Right lobe of liver (tissue), 6 donors: ENCODE measurements around the gene GPR39. TPM values are rescaled to one million over a fixed set of nuclear protein-coding genes. Genes with fewer than 3 reads are reported as not detected.

Experiments used
- ATAC-seq, 4 donors: fragments of 200-7000 bp; cut with Tn5 transposase; one replicate each; pipeline ENCODE4 v1.9.1; 2020; ENCODE audit warnings: mild to moderate bottlenecking in 4 of 4, moderate library complexity in 4 of 4
- DNase-seq, 3 donors: peaks; one replicate each; pipeline ENCODE4 v3.0.0-alpha.2; 2020
- H3K27ac ChIP-seq, 3 donors: fragments of 200-600 bp; one replicate each; pipeline ENCODE4 v1.8.0; 2022
- H3K27me3 ChIP-seq, 2 donors: fragments of 200-600 bp; one replicate each; pipeline ENCODE4 v1.8.0; 2022
- H3K36me3 ChIP-seq, 4 donors: fragments of 200-600 bp; sonication (generic) in 1 of 4; one replicate each; pipeline versions ENCODE4 v1.5.1 to v1.8.0; 2017 to 2022; ENCODE audit warnings: control low read depth in 1 of 4
- H3K4me1 ChIP-seq, 4 donors: fragments of 200-600 bp; sonication (generic) in 1 of 4; one replicate each; pipeline versions ENCODE4 v1.5.1 to v1.8.0; 2017 to 2022; ENCODE audit warnings: control low read depth in 1 of 4
- H3K4me3 ChIP-seq, 3 donors: fragments of 200-600 bp; one replicate each; pipeline ENCODE4 v1.8.0; 2022
- H3K9me3 ChIP-seq, 4 donors: fragments of 200-600 bp; sonication (generic) in 1 of 4; one replicate each; pipeline versions ENCODE4 v1.5.1 to v1.8.0; 2017 to 2022; ENCODE audit warnings: control low read depth in 1 of 4
- POLR2A ChIP-seq: fragments of 450-650 bp; IDR thresholded peaks from one replicate; pipeline ENCODE4 v1.6.1; 2017; ENCODE audit warnings: antibody characterized with exemption, mild to moderate bottlenecking
- WGBS: methylation state at CpG from one replicate; pipeline ENCODE4 v1.1.6; 2018; ENCODE audit warnings: low coverage, low lambda C conversion rate; ENCODE audit not compliant: insufficient coverage; ENCODE audit errors: missing lambda C conversion rate; 5-methylcytosine and 5-hydroxymethylcytosine counted together
- intact Hi-C, 2 donors: fragments of 100-400 bp; cut with DNase I; formaldehyde crosslinking; loops; one replicate each; pipeline versions ENCODE4 v1.11.2 to v1.14.1; 2022
- total RNA-seq, 6 experiments: library from RNA; depleted of rRNA in 2 of 6; stranded (reverse); fragments of >200 nt in 2 of 6; fragmentation: NEBNext Ultra II Directional in 3 of 6; extraction: Animal tissue kit (Norgen Biotek cat#: 25700) in 3 of 6; gene quantifications; one replicate each; pipeline versions ENCODE4 v1.1.0 to v1.2.4, GENCODE V29; 2016 to 2023
- TF ChIP-seq, protein P1 (sequence below), 4 donors: fragments of 200-600 bp in 3 of 4; fragments of 450-650 bp in 1 of 4; IDR thresholded peaks; one replicate each; pipeline versions ENCODE4 v1.5.1 to v1.8.0; 2016 to 2022; ENCODE audit warnings: antibody characterized with exemption in 4 of 4, mild to moderate bottlenecking in 2 of 4
- donor health status: DM: no; HTN: yes; CAD: no.
- donor health status: DM: no; HTN: no; CAD: no.
- donor health status: DM: no; HTN: no; CAD: no.
- donor health status: DM: no; HTN: yes; CAD: no.
- donor health status: DM: no; HTN: yes; CAD: no.

GPR39 gene
- total RNA-seq, 6 experiments from 2014 or later = 3.6 to 9.1 (median 6.0) TPM

DNA sequence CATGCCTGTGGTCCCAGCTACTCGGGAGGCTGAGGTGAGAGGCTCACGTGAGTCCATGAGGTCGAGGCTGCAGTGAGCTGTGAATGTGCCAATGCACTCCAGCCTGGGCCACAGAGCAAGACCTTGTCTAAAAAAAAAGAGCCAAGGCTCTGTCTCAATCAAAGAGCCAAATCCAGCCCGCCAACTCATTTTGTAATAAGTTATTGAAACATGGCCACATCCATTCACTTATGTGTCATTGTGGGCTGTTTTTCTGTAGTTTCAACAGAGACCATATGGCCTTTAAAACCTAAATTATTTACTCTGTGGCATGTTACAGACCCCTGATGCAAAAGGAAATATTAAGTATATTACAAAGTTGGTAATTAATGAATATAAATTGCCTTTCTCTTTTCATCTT lies 60.8 kb downstream of the GPR39 start:
- no CpG with 5 or more reads among the region's 4 CpGs for WGBS
- no peaks in the 10 kb centered on the region for H3K9me3 ChIP-seq
- no peak overlapping the region for H3K27ac ChIP-seq
- no peak for ATAC-seq
- no peaks in the 10 kb centered on the region for H3K36me3 ChIP-seq
- no peak for DNase-seq
- no peaks in the 10 kb centered on the region for H3K4me1 ChIP-seq
- H3K27me3 ChIP-seq = no peaks in the 10 kb centered on the region
- intact Hi-C loops = no loop called here
- H3K4me3 ChIP-seq = no peak overlapping the region
- TF ChIP-seq POLR2A = no peak
- TF ChIP-seq, protein P1, sequence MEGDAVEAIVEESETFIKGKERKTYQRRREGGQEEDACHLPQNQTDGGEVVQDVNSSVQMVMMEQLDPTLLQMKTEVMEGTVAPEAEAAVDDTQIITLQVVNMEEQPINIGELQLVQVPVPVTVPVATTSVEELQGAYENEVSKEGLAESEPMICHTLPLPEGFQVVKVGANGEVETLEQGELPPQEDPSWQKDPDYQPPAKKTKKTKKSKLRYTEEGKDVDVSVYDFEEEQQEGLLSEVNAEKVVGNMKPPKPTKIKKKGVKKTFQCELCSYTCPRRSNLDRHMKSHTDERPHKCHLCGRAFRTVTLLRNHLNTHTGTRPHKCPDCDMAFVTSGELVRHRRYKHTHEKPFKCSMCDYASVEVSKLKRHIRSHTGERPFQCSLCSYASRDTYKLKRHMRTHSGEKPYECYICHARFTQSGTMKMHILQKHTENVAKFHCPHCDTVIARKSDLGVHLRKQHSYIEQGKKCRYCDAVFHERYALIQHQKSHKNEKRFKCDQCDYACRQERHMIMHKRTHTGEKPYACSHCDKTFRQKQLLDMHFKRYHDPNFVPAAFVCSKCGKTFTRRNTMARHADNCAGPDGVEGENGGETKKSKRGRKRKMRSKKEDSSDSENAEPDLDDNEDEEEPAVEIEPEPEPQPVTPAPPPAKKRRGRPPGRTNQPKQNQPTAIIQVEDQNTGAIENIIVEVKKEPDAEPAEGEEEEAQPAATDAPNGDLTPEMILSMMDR (IDR thresholded peaks at IDR 0.05) = no peak

DNA sequence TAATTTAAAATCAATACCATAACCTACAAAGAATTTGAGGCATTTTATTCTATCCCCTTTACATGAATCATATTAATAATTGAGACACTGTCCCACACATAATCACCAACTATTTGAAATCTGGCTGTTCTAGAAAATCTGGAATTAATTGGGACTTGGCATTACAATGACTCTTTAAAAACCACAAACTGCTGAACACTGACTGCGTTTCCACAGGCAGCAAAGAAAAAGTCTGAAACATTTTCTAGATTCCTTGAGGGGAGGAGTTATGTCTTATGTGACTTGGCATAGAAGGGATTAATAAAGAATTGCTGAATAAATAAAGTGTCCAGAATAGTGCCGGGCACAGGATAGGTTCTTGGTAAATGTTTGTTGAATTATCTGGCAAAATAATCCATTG lies 61.4 kb downstream of the GPR39 start:
- intact Hi-C loops = no loop called here
- ATAC-seq (no peak), DNase-seq (no peak)
- H3K36me3 ChIP-seq = no peaks in the 10 kb centered on the region
- TF ChIP-seq POLR2A = no peak
- TF ChIP-seq, protein P1 (IDR thresholded peaks at IDR 0.05) = no peak
- H3K27me3 ChIP-seq = no peaks in the 10 kb centered on the region
- no peaks in the 10 kb centered on the region for H3K4me1 ChIP-seq
- 43% methylated on average over 2 of the region's 2 CpGs for WGBS
- no peak overlapping the region for H3K27ac ChIP-seq
- H3K4me3 ChIP-seq = no peak overlapping the region
- no peaks in the 10 kb centered on the region for H3K9me3 ChIP-seq

DNA sequence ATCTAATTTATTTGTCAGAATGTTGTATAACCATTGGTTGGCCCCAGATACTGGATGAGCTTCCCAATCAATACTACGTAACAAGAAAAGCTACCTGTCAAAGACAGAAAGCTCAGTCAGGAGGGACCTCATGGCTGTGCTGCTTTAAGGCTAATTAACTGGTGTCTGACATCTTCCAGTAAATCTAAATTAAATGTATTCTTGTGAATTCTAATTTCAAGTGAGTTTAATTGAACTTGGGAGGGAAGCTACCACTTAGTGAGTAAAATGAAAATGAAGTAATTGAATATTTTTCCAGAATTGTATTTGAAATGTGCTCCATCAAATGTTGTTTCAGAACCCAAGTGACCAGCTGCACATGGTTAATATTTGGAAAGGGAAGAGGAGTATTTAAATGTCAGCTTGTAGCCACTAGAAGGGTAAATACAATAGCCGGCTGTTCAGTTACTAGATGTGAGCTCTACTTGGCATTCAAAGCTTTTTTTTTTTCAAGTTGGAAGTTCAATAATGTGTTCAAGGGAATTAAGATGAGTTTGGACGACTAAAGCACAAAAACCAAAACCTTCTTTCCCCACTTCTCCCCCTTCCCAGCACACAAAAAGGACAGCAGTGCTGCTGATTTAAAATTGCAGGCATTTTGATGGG lies 62.0 kb downstream of the GPR39 start:
- TF ChIP-seq, protein P1 (IDR thresholded peaks at IDR 0.05) = no peak
- TF ChIP-seq POLR2A = no peak
- 58% methylated on average over 3 of the region's 3 CpGs for WGBS
- Histone ChIP-seq H3K27ac (no peak overlapping the region), H3K9me3 (no peaks in the 10 kb centered on the region), H3K4me1 (no peaks in the 10 kb centered on the region), H3K27me3 (no peaks in the 10 kb centered on the region), H3K4me3 (no peak overlapping the region), H3K36me3 (no peaks in the 10 kb centered on the region)
- DNase-seq (no peak), ATAC-seq (no peak)
- intact Hi-C loops = no loop called here

DNA sequence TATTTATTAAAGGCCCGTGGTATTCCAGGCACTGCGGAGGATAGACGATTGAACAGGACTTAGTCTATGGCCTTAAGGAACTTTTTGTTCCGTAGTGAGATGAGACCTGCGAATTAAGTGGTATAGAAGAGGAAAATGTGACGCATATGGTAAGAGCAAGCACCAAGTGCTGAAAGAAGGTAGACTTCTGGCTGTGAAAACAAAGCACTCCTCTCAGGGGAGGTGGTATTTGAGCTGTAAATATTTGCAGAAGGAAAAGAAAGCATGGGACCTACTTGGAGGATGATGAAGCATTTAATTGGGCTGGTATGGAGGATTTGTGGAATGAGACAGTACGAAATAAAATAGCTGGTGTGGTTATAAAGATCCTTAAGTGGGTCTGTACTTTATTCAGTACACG lies 62.5 kb downstream of the GPR39 start:
- Histone ChIP-seq H3K9me3 (no peaks in the 10 kb centered on the region), H3K4me3 (no peak overlapping the region), H3K36me3 (no peaks in the 10 kb centered on the region), H3K4me1 (no peaks in the 10 kb centered on the region), H3K27ac (no peak overlapping the region), H3K27me3 (no peaks in the 10 kb centered on the region)
- TF ChIP-seq, protein P1 (IDR thresholded peaks at IDR 0.05) = no peak
- no peak for TF ChIP-seq POLR2A
- 74% methylated on average over 8 of the region's 8 CpGs for WGBS
- no peak for DNase-seq
- no peak for ATAC-seq
- intact Hi-C loops = no loop called here

DNA sequence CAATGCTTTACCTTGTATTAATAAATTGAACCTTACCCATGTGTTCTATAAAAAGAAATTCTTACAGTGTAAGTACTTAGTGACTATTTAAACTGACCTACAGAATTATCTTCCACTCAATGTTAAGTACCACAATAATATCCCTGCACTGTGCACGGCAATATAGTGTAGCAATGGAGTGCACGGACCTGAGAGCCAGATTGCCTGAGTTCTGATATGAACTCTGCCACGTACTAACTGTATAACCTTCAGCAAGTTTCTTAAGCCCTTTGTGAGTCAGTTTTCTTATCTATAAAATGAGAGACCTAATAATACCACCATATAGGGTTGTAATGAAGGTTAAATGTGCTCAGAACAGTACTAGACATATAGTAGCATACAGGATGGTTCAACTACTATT lies 66.2 kb downstream of the GPR39 start:
- Histone ChIP-seq H3K9me3 (no peaks in the 10 kb centered on the region), H3K4me1 (no peaks in the 10 kb centered on the region), H3K4me3 (no peak overlapping the region), H3K27me3 (no peaks in the 10 kb centered on the region), H3K36me3 (no peaks in the 10 kb centered on the region), H3K27ac (no peak overlapping the region)
- 85% methylated on average over 3 of the region's 3 CpGs for WGBS
- no peak for TF ChIP-seq POLR2A
- TF ChIP-seq, protein P1 (IDR thresholded peaks at IDR 0.05) = no peak
- DNase-seq = no peak
- ATAC-seq = no peak
- intact Hi-C loops = no loop called here
